Stimulated activated CD4-positive, alpha-beta T cell treated with anti-CD3 and anti-CD28 coated beads, Interleukin-1b, Interleukin-23, amount 100 ng/mL, for 1 hour (primary cell): Measurements from ENCODE around the gene GGA1.

ENCODE experiments used
- DNase-seq, 2 donors: peaks; one replicate each; pipeline ENCODE4 v3.0.0-alpha.2; 2020; ENCODE audit warnings: low read depth in 2 of 2

Gene GGA1

DNA sequence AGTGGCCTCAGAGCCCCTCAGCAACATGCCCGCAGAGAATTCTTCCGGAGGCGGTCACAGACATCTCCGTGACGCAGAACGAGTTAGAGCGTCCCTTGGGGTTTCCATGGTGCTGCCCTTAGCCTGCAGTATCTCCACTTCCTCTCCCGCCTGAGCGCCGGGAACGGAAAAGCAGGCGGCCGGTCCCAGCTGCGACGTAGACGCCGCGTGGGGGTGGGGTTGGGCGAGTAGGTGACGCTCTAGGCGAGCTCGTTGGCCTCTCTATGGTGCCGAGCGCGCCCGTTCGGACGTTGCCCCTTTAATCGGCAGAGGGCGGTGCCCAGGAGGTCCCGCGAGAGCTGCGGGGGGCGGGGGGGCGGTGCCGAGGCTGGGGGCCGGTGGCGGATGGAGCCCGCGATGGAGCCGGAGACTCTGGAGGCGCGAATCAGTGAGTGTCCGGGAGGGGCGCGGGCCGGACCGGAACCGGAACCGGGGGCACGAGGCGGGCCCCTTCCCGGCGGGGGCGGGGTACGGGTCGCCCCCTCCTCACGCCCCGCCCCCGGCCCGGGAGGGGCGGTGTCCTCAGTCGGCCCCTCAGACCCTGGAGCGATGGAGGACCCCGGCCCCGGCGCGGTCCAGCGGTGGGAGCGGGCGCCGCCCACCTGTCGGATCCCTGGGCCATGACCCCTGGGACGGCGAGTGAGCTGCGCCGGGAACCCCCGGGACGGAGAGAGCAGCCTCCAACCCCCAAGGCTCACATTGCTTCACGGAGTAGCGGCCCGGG lies at the start of gene GGA1:
Gene GGA1, plus strand, starts transcription at position 358 of the 763 bp plus-strand sequence. Its CDS starts 27 bp downstream, at position 385.
- DNase-seq: peak; percentile 86 to 93

- no peak for DNase-seq
Observed at GRCh38 chr22:37559521-37559900, 49.1 kb upstream of the GGA1 start.

GRCh38 chr22:37559901-37560607 lies 48.6 kb upstream of the GGA1 start, which contains the start of gene CDC42EP1:
TSS of gene CDC42EP1 (plus strand) at chr22:37560480. CDS start at chr22:37566350, 5,870 bp downstream.
- DNase-seq: no peak

- DNase-seq: no peak
Observed at GRCh38 chr22:37560608-37561211, 47.9 kb upstream of the GGA1 start.

GRCh38 chr22:37561212-37562048 lies 47.2 kb upstream of the GGA1 start:
- peak; percentile 36 to 73 for DNase-seq

DNA sequence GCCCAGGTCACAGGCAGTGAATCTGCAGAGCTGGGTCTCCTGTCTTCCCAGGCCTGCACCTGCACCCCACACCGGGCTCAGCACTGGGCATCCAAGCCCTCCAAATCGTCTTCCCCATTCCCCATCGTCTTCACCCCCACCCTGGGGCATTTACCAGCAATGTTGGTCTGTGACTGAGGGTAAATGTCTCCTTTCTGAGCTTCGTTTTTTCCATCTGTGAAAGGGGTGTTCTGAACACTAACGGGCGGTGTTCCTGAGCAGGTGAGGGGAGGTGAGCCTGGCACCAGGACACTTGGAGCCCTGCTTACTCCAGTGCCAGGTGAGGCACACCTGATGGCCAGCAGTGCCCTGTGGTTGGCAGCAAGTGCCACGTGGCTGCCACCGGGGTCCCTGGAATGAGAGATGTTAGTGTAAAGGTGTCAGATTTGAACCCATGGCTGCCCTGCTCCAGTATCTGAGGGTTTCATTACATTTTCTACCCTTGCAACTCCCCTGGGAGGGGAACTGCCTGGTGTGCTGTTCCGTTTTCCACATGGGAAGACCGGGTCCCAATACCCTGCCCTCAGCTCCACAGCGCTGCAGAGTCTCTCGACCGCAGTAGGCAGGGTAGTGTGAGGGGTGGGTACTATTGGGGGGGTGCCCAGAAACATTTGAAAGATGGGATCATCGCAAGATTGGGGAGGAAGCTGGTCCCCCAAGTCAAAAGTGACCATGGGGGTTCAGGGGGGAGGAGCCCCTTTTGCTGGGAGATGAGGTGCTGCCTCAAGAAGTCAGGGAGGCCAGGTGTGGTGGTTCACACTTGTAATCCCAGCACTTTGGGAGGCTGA lies 46.4 kb upstream of the GGA1 start:
- no peak for DNase-seq

DNA sequence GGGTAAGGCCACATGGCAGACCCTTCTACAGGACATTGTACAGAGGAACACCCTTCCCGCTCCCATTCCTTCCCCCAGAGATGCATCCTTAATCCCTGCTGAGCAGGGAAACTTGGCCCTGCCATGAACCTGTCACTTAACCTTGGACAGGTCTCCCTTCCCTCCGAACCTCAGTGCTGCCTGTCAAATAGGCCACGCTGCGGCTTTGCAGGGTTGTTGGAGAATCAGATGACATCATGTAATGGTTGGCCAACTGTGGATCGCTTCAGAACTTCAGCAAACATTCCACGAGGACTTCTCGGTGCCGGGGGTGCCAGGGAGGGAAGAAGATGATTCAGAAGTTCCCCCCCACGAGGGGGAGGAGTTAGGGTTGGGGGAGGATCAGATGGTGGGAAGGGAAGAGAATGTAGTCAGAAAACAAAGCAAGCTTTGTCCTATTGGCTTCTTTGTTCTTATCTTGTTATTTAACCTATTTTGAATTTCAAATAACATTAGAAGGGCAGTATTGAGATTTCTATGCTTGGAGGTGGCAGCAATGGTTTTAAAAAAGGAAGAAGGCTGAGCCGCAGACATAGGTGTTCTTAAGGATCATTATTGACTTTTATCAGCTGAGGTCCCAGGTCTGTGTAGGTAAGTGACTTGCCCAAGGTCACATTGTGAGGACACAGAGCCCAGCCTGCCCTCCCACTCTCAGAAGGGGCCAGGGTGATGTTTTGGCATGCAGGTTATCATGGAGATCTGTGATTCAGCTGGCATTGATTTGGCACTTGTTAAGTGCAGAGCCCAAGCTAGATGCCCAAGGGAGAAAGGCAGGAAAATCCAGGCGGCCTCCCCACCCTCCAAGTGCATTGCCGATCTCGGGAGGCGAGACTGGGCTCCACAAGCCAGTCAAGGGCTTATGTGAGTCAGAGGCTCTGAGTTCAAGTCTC lies 45.2 kb upstream of the GGA1 start:
- DNase-seq: no peak

GRCh38 chr22:37564111-37564711 lies 44.4 kb upstream of the GGA1 start:
- no peak for DNase-seq

DNA sequence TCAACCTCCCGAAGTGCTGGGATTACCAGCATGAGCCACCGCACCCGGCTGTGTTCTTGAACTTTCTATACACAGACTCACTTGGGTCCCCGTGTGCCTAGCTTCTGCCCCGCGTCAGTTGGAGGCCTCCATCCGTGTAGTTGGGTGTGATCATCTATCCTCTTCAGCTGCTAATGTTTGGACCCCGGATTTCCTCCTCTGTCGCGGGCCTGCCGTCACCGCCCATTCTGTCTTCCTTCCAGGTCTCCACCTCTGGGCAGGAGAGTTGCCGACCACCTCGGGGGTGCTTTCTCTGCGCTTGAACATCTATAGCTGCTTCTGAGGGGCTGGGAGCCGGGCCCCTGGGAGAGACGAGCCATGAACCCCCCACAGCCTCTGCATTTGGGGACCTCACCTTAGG lies 42.8 kb upstream of the GGA1 start:
- DNase-seq: no peak

DNA sequence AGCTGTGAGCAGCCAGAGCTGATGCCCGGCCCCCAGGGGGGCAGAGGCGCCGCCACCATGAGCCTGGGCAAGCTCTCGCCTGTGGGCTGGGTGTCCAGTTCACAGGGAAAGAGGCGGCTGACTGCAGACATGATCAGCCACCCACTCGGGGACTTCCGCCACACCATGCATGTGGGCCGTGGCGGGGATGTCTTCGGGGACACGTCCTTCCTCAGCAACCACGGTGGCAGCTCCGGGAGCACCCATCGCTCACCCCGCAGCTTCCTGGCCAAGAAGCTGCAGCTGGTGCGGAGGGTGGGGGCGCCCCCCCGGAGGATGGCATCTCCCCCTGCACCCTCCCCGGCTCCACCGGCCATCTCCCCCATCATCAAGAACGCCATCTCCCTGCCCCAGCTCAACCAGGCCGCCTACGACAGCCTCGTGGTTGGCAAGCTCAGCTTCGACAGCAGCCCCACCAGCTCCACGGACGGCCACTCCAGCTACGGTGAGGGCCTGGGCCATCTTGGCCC lies 42.3 kb upstream of the GGA1 start:
- DNase-seq: no peak

DNA sequence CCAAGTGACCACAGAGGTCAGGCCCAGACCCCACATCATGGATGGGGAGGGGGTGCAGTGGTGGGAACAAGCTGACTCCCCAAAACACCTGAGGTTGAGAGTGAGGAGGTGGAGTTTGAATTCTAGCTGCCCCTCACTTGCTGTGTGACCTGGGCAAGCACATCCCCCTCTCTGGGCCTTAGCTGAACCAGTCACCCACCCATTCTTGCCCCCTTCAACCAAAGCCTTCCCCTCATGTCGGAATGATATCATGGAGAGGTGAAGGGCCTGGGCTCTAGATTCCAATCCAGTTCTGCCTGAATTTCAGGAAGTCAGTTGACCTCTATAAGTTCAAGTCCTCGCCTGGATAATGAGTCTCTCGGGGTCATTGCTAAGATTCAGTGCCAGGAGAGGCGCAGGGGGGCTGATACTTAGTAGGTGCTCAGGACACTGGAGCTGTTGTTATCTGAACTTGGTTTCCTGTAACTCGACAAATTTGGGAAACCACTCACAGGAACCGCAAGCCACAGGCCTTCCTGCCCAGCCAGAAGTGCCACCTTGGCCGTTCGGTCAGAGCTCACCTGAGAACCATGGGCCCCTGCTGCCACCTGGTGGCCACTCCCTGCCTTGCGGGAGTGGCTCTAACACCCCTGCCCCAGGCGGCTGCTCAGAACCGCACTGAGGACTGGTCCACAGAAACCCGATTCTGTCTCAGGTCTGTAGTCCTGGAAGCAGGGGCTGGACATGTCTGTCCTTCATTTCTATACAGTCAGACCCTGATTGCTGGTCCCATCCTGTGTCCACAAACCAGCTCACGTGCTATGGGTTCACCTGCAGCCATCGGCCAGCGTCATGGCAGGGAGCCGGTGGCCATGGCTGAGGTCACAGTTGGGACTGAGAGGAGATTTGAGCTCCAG lies 41.5 kb upstream of the GGA1 start:
- DNase-seq: peak; percentile 80 to 87

GRCh38 chr22:37568012-37568411 lies 40.6 kb upstream of the GGA1 start:
- DNase-seq: no peak

- no peak for DNase-seq
Observed at GRCh38 chr22:37568448-37569008, 40.1 kb upstream of the GGA1 start.

DNA sequence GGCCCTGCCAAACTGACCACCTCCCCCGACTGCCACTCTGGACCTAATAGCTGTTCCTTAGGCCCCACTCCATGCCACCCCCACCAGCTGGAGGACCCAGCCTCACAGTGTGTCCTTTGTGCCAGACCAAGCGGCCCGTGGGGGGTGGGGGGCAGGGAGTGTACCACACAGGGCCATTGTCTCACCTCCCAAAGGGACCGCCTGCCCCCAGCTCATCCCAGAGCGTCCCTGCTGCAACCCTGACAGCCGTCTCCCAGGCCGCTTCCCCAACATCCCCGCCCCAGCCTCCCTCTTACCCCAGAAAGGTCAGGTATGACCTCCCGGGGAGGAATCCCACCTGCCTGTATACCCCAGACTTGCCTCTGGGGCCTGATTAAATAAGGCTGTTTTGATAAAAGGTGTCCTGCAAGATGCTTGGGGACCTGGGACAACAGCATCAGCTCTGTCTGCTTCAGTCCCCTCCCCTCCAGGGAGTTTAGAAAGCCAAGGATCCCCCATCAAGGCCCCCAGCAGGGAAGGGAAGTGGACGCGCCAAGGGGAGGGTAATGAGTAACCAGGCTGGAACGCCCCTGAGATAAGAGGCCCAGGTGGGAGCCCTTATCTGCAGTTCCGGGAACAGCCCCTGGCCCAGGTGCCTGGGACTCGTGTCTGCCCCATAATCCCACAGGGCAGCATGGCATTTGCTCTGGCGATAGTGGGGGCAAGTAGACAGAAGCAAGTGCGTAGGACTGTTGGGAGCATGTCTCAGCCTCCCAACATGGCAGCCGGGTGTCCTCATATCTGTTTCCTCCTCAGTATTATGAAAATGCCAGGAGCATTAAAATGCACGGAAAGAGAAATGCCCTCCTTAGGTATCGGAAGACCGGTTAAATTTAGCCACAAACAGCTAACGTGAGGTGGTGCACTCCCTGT lies 39.4 kb upstream of the GGA1 start:
- no peak for DNase-seq

GRCh38 chr22:37569921-37570660 lies 38.5 kb upstream of the GGA1 start:
- no peak for DNase-seq

GRCh38 chr22:37570661-37570976 lies 38.0 kb upstream of the GGA1 start:
- DNase-seq: no peak
